IMR-90 (cell line): ENCODE data around the gene SLC9C2.

Experiments
- CHD1 ChIP-seq: IDR thresholded peaks from 2 replicates; pipeline ENCODE4 v1.6.1; 2012; ENCODE audit warnings: low read depth, low read length, improper control_type of control experiment
- CTCF ChIP-seq: conservative IDR thresholded peaks from 2 replicates; pipeline ENCODE4 v1.5.1; 2012; ENCODE audit warnings: mild to moderate bottlenecking, low read depth, low read length, improper control_type of control experiment
- RFX5 ChIP-seq: IDR thresholded peaks from 2 replicates; pipeline ENCODE4 v1.8.0; 2012; ENCODE audit warnings: low read depth, mild to moderate bottlenecking, low read length, moderate library complexity

- no peak for TF ChIP-seq CTCF
- TF ChIP-seq CHD1 = no peak
- no peak for TF ChIP-seq RFX5
These were observed 21.3 kb downstream of the SLC9C2 start for GRCh38 chr1:173581383-173582079.
